Cardiac fibroblast (primary cell): ENCODE measurements around the gene PANK3.
A peak's percentile ranks its signal among the peaks of the same experiment; 100 is the strongest.
"Not testable (repeated sequence)": the region's sequence is repeated elsewhere in the genome, so short reads cannot be mapped to it uniquely, and the experiment has no call there.

Source experiments
- DNase-seq, 2 donors: peaks; one replicate each; pipeline versions ENCODE4 v3.0.0 to v3.0.0-alpha.2; 2010; ENCODE audit warnings: low read depth in 2 of 2
- H3K4me3 ChIP-seq, 2 donors: replicated peaks in 1 of 2; 1 replicate in 1 of 2; 2 replicates in 1 of 2; pipeline ENCODE4 v1.5.1; 2011; ENCODE audit warnings: low read depth in 2 of 2, low read length in 2 of 2, mild to moderate bottlenecking in 2 of 2, moderate library complexity in 1 of 2
- TF ChIP-seq, protein P1 (sequence below): IDR thresholded peaks from one replicate; pipeline ENCODE4 v1.5.1; 2011; ENCODE audit warnings: low read depth, mild to moderate bottlenecking, low read length, inconsistent platforms

Gene PANK3

DNA sequence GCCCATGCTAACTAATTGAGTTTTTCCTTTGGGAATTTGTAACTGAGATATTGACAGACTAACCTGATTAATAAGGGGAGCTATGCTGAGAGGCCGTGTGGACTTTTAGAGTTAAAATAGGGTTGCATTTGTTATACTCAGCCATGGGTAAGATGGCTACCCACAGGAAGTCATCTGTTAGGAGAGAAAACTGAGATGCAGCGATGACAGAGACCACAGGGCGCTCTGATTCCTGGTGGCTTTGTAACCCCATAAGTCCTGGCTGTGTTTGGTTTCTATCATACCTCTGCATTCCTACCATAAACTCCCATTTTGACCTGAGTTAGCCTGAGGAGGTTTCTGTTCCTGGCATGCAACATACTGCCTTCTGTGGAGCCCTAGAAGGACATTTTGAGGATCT lies 19.5 kb upstream of the PANK3 start:
- DNase-seq, result no peak
- no peak overlapping the region for H3K4me3 ChIP-seq
- TF ChIP-seq, protein P1, sequence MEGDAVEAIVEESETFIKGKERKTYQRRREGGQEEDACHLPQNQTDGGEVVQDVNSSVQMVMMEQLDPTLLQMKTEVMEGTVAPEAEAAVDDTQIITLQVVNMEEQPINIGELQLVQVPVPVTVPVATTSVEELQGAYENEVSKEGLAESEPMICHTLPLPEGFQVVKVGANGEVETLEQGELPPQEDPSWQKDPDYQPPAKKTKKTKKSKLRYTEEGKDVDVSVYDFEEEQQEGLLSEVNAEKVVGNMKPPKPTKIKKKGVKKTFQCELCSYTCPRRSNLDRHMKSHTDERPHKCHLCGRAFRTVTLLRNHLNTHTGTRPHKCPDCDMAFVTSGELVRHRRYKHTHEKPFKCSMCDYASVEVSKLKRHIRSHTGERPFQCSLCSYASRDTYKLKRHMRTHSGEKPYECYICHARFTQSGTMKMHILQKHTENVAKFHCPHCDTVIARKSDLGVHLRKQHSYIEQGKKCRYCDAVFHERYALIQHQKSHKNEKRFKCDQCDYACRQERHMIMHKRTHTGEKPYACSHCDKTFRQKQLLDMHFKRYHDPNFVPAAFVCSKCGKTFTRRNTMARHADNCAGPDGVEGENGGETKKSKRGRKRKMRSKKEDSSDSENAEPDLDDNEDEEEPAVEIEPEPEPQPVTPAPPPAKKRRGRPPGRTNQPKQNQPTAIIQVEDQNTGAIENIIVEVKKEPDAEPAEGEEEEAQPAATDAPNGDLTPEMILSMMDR, result no peak

DNA sequence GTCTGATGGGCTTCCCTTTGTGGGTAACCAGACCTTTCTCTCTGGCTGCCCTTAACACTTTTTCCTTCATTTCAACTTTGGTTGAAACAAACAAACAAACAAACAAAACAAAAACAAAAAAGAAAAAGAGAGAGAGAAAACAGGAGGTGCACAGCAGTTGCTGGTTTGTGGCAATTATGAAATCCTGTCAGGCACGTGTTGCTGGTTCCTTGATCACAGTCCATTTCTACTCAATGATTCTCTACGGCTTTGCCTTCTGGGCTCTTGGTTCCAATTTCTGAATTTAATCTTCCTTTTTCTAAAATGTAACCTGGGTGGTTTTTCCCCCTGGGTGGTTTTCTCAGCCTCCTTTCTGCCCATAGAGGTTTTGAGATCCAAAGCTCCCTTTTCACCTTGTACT lies 17.8 kb upstream of the PANK3 start:
- TF ChIP-seq, protein P1, result no peak
- H3K4me3 ChIP-seq, result no peak overlapping the region
- DNase-seq, result no peak

DNA sequence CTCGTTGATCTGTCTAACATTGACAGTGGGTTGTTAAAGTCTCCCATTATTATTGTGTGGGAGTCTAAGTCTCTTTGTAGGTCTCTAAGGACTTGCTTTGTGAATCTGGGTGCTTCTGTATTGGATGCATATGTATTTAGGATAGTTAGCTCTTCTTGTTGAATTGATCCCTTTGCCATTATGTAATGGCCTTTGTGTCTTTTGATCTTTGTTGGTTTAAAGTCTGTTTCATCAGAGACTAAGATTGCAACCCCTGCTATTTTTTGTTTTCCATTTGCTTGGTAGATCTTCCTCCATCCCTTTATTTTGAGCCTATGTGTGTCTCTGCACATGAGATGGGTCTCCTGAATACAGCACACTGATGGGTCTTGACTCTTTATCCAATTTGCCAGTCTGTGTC lies 17.0 kb upstream of the PANK3 start:
- not testable (repeated sequence) for H3K4me3 ChIP-seq, DNase-seq

DNA sequence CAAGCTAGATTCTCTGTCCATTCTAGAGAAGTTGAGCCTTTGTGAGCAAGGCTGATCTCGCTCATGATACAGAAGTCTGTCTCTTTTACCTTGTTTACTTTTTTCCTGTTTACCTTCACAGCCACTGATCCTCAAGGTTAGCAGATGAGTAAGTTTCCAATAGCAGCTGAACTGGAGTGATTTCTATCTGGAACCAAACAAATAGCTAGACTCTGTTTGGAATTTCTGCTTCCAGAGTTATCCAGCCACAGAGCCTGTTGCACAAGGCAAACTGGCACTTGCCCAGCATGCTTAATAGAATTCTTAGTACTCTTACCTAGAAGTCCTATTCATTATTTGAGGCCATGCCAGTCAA lies 12.8 kb upstream of the PANK3 start:
- no peak overlapping the region for H3K4me3 ChIP-seq
- TF ChIP-seq, protein P1, result no peak
- peak; percentile 34 to 76 for DNase-seq

DNA sequence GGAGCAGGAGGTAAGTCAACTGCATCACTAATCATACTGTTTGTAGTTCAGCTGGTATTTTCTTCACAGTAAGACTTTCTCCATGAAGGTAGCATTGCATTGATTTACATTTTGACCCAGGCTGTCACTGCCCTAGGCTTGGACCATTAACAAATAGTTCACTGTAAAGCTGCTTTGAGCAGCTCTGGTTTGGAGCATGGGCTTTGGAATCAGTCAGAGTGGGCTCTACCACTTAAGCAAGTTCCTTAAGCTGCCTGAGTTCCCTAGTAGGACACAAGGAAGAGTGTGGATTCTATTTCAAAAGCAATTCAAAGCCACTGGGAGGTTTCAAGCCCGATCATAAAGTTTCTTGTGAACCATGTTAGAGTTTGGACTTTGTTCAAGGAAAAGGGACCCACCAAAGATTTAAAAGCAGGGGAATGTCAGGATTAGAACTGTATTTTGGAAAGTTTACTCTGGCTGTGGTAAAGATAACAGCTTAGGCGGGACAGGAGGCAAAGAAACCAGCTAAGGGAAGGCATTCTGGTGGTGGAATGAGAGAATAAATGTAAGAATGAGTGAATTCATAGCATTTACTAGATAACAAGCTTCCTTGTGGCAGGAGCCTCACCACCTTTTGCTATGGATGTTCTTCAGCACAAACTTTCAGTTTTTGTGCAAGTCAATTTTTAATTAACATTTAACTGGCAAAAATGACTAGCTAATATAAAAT lies 12.3 kb upstream of the PANK3 start:
- DNase-seq, result no peak
- TF ChIP-seq, protein P1, result no peak
- no peak overlapping the region for H3K4me3 ChIP-seq

DNA sequence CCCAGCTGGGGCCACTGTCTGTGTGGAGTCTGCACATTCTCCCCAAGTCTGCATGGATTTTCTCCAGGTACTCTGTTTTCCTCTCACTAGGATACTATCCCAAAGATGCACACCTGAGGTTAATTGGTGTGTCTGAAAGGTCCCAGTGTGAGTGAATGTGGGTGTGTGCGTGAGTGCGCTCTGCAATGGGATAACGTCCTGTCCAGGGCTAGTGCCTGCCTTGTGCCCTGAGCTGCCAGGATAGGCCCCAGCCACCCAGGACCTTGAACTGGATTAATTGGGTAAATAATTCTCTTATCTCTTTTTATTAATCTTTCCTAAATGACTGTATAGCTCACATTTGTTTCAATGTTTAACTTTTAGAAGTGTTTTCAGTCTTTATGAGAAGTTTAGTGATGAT lies 11.5 kb upstream of the PANK3 start:
- TF ChIP-seq, protein P1, result no peak
- H3K4me3 ChIP-seq, result no peak overlapping the region
- DNase-seq, result no peak

DNA sequence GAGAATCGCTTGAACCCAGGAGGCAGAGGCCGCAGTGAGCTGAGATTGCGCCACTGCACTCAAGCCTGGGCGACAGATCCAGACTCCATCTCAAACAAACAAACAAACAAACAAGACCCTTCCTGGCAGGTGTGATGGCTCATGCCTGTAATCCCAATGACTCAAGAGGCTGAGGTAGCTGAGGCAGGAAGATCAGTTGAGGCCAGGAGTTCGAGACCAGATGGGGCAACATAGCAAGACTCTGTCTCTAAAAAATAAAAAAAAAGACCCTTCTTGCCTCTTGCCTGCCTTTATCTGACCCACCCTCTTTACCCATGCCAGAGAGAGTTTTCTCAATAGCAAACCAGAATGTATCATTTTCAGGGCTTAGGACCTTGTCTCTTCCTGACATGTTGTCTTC lies 8.8 kb upstream of the PANK3 start:
- TF ChIP-seq, protein P1, result no peak
- no peak overlapping the region for H3K4me3 ChIP-seq
- no peak for DNase-seq
